Spleen (tissue), 11 donors: ENCODE data around the gene TDRKH. TPM values are rescaled to one million over a fixed set of nuclear protein-coding genes. Genes with fewer than 3 reads are reported as not detected.

Experiments
- DNase-seq: peaks from one replicate; pipeline ENCODE4 v3.0.0-alpha.2; 2020
- H3K27ac ChIP-seq, 8 donors: fragments of 200-600 bp; sonication (generic) in 7 of 8; 1 replicate in 4 of 8; 2 replicates in 4 of 8; pipeline versions ENCODE4 v1.5.0 to v1.8.0; 2016 to 2021; ENCODE audit warnings: inconsistent platforms in 4 of 8, mild to moderate bottlenecking in 4 of 8, moderate library complexity in 1 of 8
- H3K27me3 ChIP-seq, 7 donors: fragments of 200-600 bp; sonication (generic) in 6 of 7; replicated peaks in 1 of 7; 1 replicate in 4 of 7; 2 replicates in 3 of 7; pipeline versions ENCODE4 v1.5.0 to v1.8.0; 2016 to 2021; ENCODE audit warnings: inconsistent platforms in 3 of 7, mild to moderate bottlenecking in 1 of 7
- H3K36me3 ChIP-seq, 6 donors: fragments of 200-600 bp; sonication (generic) in 5 of 6; 1 replicate in 4 of 6; 2 replicates in 2 of 6; pipeline versions ENCODE4 v1.5.0 to v1.8.0; 2016 to 2021; ENCODE audit warnings: inconsistent platforms in 2 of 6
- H3K4me1 ChIP-seq, 6 donors: fragments of 200-600 bp; sonication (generic) in 5 of 6; 1 replicate in 3 of 6; 2 replicates in 3 of 6; pipeline versions ENCODE4 v1.5.0 to v1.8.0; 2016 to 2021; ENCODE audit warnings: inconsistent platforms in 3 of 6
- H3K4me3 ChIP-seq, 8 donors: fragments of 200-600 bp; sonication (generic) in 7 of 8; 1 replicate in 4 of 8; 2 replicates in 4 of 8; pipeline versions ENCODE4 v1.5.0 to v1.8.0; 2016 to 2021; ENCODE audit warnings: inconsistent platforms in 4 of 8, mild to moderate bottlenecking in 4 of 8, moderate library complexity in 2 of 8
- H3K9me3 ChIP-seq, 8 donors: fragments of 200-600 bp; sonication (generic) in 7 of 8; 1 replicate in 4 of 8; 2 replicates in 4 of 8; pipeline versions ENCODE4 v1.5.0 to v1.8.0; 2016 to 2021; ENCODE audit warnings: inconsistent platforms in 4 of 8
- POLR2A ChIP-seq, 3 donors: fragments of 450-650 bp; IDR thresholded peaks; one replicate each; pipeline ENCODE4 v1.5.1; 2017; ENCODE audit warnings: antibody characterized with exemption in 3 of 3, mild to moderate bottlenecking in 1 of 3
- POLR2AphosphoS5 ChIP-seq, 3 donors: sonication (generic); formaldehyde crosslinking; IDR thresholded peaks; one replicate each; pipeline ENCODE4 v1.5.1; 2017; ENCODE audit warnings: antibody characterized with exemption in 3 of 3
- WGBS, 5 donors: extraction: QIAGEN DNeasy Blood & Tissue Kit in 3 of 5; methylation state at CpG; one replicate each; pipeline versions ENCODE4 v1.1.5 to v1.1.7; 2013 to 2018; 5-methylcytosine and 5-hydroxymethylcytosine counted together
- intact Hi-C: fragments of 100-400 bp; cut with DNase I; formaldehyde crosslinking; loops from one replicate; pipeline ENCODE4 v1.15.0; 2023; ENCODE audit warnings: low total_unique reads
- polyA plus RNA-seq, 3 donors: library from polyadenylated mRNA; stranded (reverse); fragments of 200-250 nt; gene quantifications; one replicate each; pipeline ENCODE4 v1.2.1, GENCODE V29; 2013
- small RNA-seq, 4 donors: library from RNA; depleted of rRNA; stranded (forward); fragments of <200 nt; gene quantifications; one replicate each; pipeline ENCODE3, GENCODE V24; 2016
- total RNA-seq, 7 donors: library from RNA; depleted of rRNA in 3 of 7; stranded (reverse); fragments of >200 nt in 3 of 7; fragmentation: NEBNext Ultra II Directional in 4 of 7; extraction: Animal tissue kit (Norgen Biotek cat#: 25700) in 4 of 7; gene quantifications; one replicate each; pipeline versions ENCODE4 v1.1.0 to v1.2.1, GENCODE V29; 2016 to 2021
- TF ChIP-seq, protein P1 (sequence below), 11 experiments: fragments of 200-600 bp in 7 of 11; fragments of 450-650 bp in 4 of 11; sonication (generic) in 4 of 11; IDR thresholded peaks in 8 of 11; conservative IDR thresholded peaks in 3 of 11; 1 replicate in 7 of 11; 2 replicates in 4 of 11; pipeline versions ENCODE4 v1.4.0 to v1.8.0; 2016 to 2021; ENCODE audit warnings: antibody characterized with exemption in 11 of 11, inconsistent platforms in 4 of 11, mild to moderate bottlenecking in 1 of 11
- donor health status: healthy with polysubstance abuse.
- donor health status: DM: no; HTN: no; CAD: no; lungs with moderate emphysema.
- donor health status: DM: no; HTN: no; CAD: no.
- donor health status: Bipolar disorder and iron deficiency.
- donor health status: healthy.
- donor health status: DM: no; HTN: no; CAD: no.
- donor health status: DM: yes; HTN: yes; CAD: no.

Gene TDRKH
- total and polyA plus RNA-seq, 10 donors = 3.1 to 21.6 (median 12.5) TPM

DNA sequence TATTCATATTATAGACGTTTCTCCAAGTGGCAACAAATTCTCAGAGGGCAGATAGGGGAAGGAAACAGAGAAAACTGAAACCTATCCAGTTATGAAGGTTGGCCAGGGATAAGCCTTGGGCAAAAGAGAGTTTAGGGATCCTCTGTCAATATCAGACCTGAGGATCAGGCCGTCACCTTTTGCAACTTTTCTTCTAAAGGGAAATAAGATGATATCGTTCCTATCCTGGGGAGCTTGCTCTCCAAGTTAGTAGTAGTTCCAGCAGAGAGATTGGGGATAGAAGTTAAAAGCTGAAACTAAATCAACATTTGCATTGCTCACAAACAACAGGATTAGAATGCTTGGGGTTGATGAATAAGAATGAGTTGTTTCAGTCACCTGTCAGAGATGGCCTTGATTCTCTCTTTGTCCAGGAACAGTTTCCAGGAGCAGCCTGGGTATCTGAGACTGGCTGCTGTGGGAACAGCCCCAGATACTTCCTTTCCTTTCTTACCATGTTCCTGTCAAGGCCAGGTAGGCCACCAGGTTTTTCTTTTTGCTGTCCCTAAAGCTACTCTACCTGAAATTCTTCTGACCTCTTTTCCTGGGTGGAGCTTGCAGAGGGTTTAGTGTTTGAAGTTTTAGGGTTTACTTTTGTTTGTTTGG, 66.5 kb downstream of the TDRKH start:
- no peak for TF ChIP-seq POLR2AphosphoS5 (IDR thresholded peaks at IDR 0.05)
- TF ChIP-seq POLR2A (IDR thresholded peaks at IDR 0.05) = no peak
- TF ChIP-seq, protein P1, sequence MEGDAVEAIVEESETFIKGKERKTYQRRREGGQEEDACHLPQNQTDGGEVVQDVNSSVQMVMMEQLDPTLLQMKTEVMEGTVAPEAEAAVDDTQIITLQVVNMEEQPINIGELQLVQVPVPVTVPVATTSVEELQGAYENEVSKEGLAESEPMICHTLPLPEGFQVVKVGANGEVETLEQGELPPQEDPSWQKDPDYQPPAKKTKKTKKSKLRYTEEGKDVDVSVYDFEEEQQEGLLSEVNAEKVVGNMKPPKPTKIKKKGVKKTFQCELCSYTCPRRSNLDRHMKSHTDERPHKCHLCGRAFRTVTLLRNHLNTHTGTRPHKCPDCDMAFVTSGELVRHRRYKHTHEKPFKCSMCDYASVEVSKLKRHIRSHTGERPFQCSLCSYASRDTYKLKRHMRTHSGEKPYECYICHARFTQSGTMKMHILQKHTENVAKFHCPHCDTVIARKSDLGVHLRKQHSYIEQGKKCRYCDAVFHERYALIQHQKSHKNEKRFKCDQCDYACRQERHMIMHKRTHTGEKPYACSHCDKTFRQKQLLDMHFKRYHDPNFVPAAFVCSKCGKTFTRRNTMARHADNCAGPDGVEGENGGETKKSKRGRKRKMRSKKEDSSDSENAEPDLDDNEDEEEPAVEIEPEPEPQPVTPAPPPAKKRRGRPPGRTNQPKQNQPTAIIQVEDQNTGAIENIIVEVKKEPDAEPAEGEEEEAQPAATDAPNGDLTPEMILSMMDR (IDR thresholded peaks at IDR 0.05 in 8 of 11, conservative IDR thresholded peaks at IDR 0.05 in 3 of 11) = no peak

More for the DNA sequence above, 66.5 kb downstream of the TDRKH start:
- DNase-seq = no peak
- 38 to 50% (median 48%) methylated on average over 3 of the region's 3 CpGs for WGBS, 5 donors
- Histone ChIP-seq H3K27me3 (peaks cover 0 to 88% (median 11%) of the 10 kb centered on the region in 7 donors), H3K36me3 (no peaks in the 10 kb centered on the region), H3K27ac (no peak overlapping the region), H3K4me1 (peaks cover 6 to 29% (median 22%) of the 10 kb centered on the region in 6 donors), H3K4me3 (no peak overlapping the region), H3K9me3 (no peaks in the 10 kb centered on the region)
- intact Hi-C loops = no loop called here

Small RNAs within 50 kb of the gene (small RNA-seq; reads per million reads assigned to genes)
- 0 reads per million in 4 donors for gene RNU6-662P

Other genes starting within 250 kb of the TDRKH start
- 10 to 100 TPM; 40.4 to 69.6 (median 53.5) TPM for gene SNX27, start 178.4 kb downstream of the TDRKH start, total RNA-seq
- gene SNX27, start 178.4 kb downstream of the TDRKH start, polyA plus RNA-seq = 1 to 10 TPM; 3.1 to 9.0 (median 3.6) TPM
- gene CELF3, start 73.7 kb downstream of the TDRKH start, total RNA-seq = under 1 TPM in 1 of 7 donors, not detected in 6; 0.40 TPM
- gene CELF3, start 73.7 kb downstream of the TDRKH start, polyA plus RNA-seq = under 1 TPM in 1 of 3 donors, not detected in 2; 0.02 TPM
- gene RIIAD1, start 69.0 kb downstream of the TDRKH start, total RNA-seq = under 1 TPM in 1 of 7 donors, not detected in 6; 0.34 TPM
- gene RIIAD1, start 69.0 kb downstream of the TDRKH start, polyA plus RNA-seq = not detected
- gene MRPL9, start 27.0 kb downstream of the TDRKH start, total RNA-seq = 10 to 100 TPM; 55.4 to 71.7 (median 64.5) TPM
- 10 to 100 TPM; 69.2 to 92.6 (median 72.0) TPM for gene MRPL9, start 27.0 kb downstream of the TDRKH start, polyA plus RNA-seq
- under 1 TPM in 4 of 7 donors, not detected in 3; 0.13 to 0.36 (median 0.28) TPM for gene LINGO4, start 14.9 kb upstream of the TDRKH start, total RNA-seq
- under 1 TPM in 2 of 3 donors, not detected in 1; 0.04 to 0.06 TPM for gene LINGO4, start 14.9 kb upstream of the TDRKH start, polyA plus RNA-seq
- 1 to 10 TPM in 6 of 7 donors, under 1 TPM in 1; 0.85 to 4.1 (median 2.3) TPM for gene RORC, start 41.3 kb upstream of the TDRKH start, total RNA-seq
- under 1 TPM; 0.14 to 0.78 (median 0.51) TPM for gene RORC, start 41.3 kb upstream of the TDRKH start, polyA plus RNA-seq
- gene C2CD4D, start 49.3 kb upstream of the TDRKH start, total RNA-seq = under 1 TPM in 1 of 7 donors, not detected in 6; 0.51 TPM
- under 1 TPM in 2 of 3 donors, not detected in 1; 0.03 to 0.07 TPM for gene C2CD4D, start 49.3 kb upstream of the TDRKH start, polyA plus RNA-seq
- gene THEM5, start 63.2 kb upstream of the TDRKH start, total RNA-seq = under 1 TPM in 1 of 7 donors, not detected in 6; 0.47 TPM
- gene THEM5, start 63.2 kb upstream of the TDRKH start, polyA plus RNA-seq = not detected
- gene THEM4, start 119.0 kb upstream of the TDRKH start, total RNA-seq = 10 to 100 TPM; 10.1 to 46.3 (median 22.6) TPM
- 10 to 100 TPM; 13.3 to 15.5 (median 14.3) TPM for gene THEM4, start 119.0 kb upstream of the TDRKH start, polyA plus RNA-seq
- 10 to 100 TPM; 45.6 to 89.8 (median 70.4) TPM for gene S100A10, start 203.4 kb upstream of the TDRKH start, total RNA-seq
- 100 to 1,000 TPM in 1 of 3 donors, 10 to 100 TPM in 2; 91.9 to 167 (median 93.7) TPM for gene S100A10, start 203.4 kb upstream of the TDRKH start, polyA plus RNA-seq
- 100 to 1,000 TPM; 243 to 555 (median 365) TPM for gene S100A11, start 246.5 kb upstream of the TDRKH start, total RNA-seq
- 100 to 1,000 TPM; 499 to 669 (median 505) TPM for gene S100A11, start 246.5 kb upstream of the TDRKH start, polyA plus RNA-seq